HG03469 (cell line): ENCODE data around the gene PLEKHG3.
"Not testable (repeated sequence)": the region's sequence is repeated elsewhere in the genome, so short reads cannot be mapped to it uniquely, and the experiment has no call there.

Source experiments
- ATAC-seq: cut with Tn5 transposase; IDR thresholded peaks from one replicate; pipeline ENCODE4 v1.9.1; 2021; ENCODE audit warnings: mild to moderate bottlenecking, moderate library complexity, moderate number of reproducible peaks; ENCODE audit not compliant: unreplicated experiment

Gene PLEKHG3

GRCh38 chr14:64704143-64704742, at the start of gene PLEKHG3:
TSS of gene PLEKHG3 (plus strand) at chr14:64704424. CDS start at chr14:64727632, 23,208 bp downstream.
- ATAC-seq: no peak

GRCh38 chr14:64654901-64655300, 49.3 kb upstream of the PLEKHG3 start:
- no peak for ATAC-seq

- ATAC-seq: no peak
These were observed 47.2 kb upstream of the PLEKHG3 start for GRCh38 chr14:64656986-64657385.

- ATAC-seq: no peak
These were observed 46.0 kb upstream of the PLEKHG3 start for GRCh38 chr14:64658201-64658600.

- not testable (repeated sequence) for ATAC-seq
These were observed 45.4 kb upstream of the PLEKHG3 start for GRCh38 chr14:64658700-64659264.

- no peak for ATAC-seq
These were observed 44.9 kb upstream of the PLEKHG3 start for GRCh38 chr14:64659366-64659765.

- ATAC-seq: no peak
These were observed 41.0 kb upstream of the PLEKHG3 start for GRCh38 chr14:64663174-64663573.

- no peak for ATAC-seq
These were observed 32.6 kb upstream of the PLEKHG3 start for GRCh38 chr14:64671591-64671990.

GRCh38 chr14:64673316-64673715, 30.9 kb upstream of the PLEKHG3 start:
- ATAC-seq: no peak

- ATAC-seq: no peak
These were observed 30.5 kb upstream of the PLEKHG3 start for GRCh38 chr14:64673748-64674147.

- no peak for ATAC-seq
These were observed 29.4 kb upstream of the PLEKHG3 start for GRCh38 chr14:64674829-64675228.

GRCh38 chr14:64675312-64675711, 28.9 kb upstream of the PLEKHG3 start:
- ATAC-seq: no peak

- ATAC-seq: no peak
These were observed 27.7 kb upstream of the PLEKHG3 start for GRCh38 chr14:64676410-64677008.

- ATAC-seq: no peak
These were observed 24.1 kb upstream of the PLEKHG3 start for GRCh38 chr14:64680013-64680713.

GRCh38 chr14:64680714-64681065, 23.5 kb upstream of the PLEKHG3 start:
- ATAC-seq: no peak

- ATAC-seq: no peak
These were observed 22.2 kb upstream of the PLEKHG3 start for GRCh38 chr14:64681796-64682710.

- ATAC-seq: no peak
These were observed 21.4 kb upstream of the PLEKHG3 start for GRCh38 chr14:64682843-64683242.

- no peak for ATAC-seq
These were observed 21.0 kb upstream of the PLEKHG3 start for GRCh38 chr14:64683264-64683663.

- ATAC-seq: no peak
These were observed 20.1 kb upstream of the PLEKHG3 start for GRCh38 chr14:64684091-64684490.

GRCh38 chr14:64685371-64686281, 18.6 kb upstream of the PLEKHG3 start:
- ATAC-seq: no peak
